ENCODE results near the gene EPYC. TPM values are rescaled to one million over a fixed set of nuclear protein-coding genes. Genes with fewer than 3 reads are reported as not detected.
A peak's percentile ranks its signal among the peaks of the same experiment; 100 is the strongest.

EPYC gene
- total and polyA plus RNA-seq, 2 experiments from 2014 or later, result not detected

GRCh38 chr12:90951432-90952105 is 53.2 kb downstream of the EPYC start:
- no peaks in the 10 kb centered on the region for H3K9me2 ChIP-seq (ENCODE audit: insufficient read depth)
- H3K27me3 Mint-ChIP-seq (ENCODE audit: insufficient read depth, low read depth, poor library complexity), result peaks cover 4% of the 10 kb centered on the region
- no peak for ATAC-seq
- no peaks in the 10 kb centered on the region for H3K4me1 ChIP-seq (ENCODE audit: insufficient read depth)
- no peak overlapping the region for H3K4me3 Mint-ChIP-seq
- no peaks in the 10 kb centered on the region for H3K27me3 ChIP-seq (ENCODE audit: insufficient read depth)
- no peak for DNase-seq (ENCODE audit: low spot score)
- peaks cover 4% of the 10 kb centered on the region; the same call in 2 of the 3 replicates for H3K4me1 Mint-ChIP-seq
- H2AFZ ChIP-seq, result no peak overlapping the region
- H3K36me3 ChIP-seq (ENCODE audit: insufficient read depth), result no peaks in the 10 kb centered on the region
- no peak overlapping the region for H3K27ac Mint-ChIP-seq
- no peaks in the 10 kb centered on the region; the same call in 2 of the 3 replicates for H3K36me3 Mint-ChIP-seq (ENCODE audit: low read depth)
- no peaks in the 10 kb centered on the region for H3F3A ChIP-seq (replicated peaks; ENCODE audit: low read depth)
- TF ChIP-seq JUNB (IDR thresholded peaks at IDR 0.05; ENCODE audit: unreplicated experiment) (no peak), CREB1 (CRISPR knock-in tag; IDR thresholded peaks at IDR 0.05; ENCODE audit: low read depth) (no peak), ZNF331 (CRISPR knock-in tag; IDR thresholded peaks at IDR 0.05; ENCODE audit: low read depth) (no peak), CTCF (conservative IDR thresholded peaks at IDR 0.05; ENCODE audit: low read depth in 2 of 2) (no peak), NANOG (IDR thresholded peaks at IDR 0.05; ENCODE audit: borderline replicate concordance) (no peak)
- H3K27ac ChIP-seq (ENCODE audit: low read depth), result no peak overlapping the region
- H4K20me1 ChIP-seq (replicated peaks; ENCODE audit: insufficient read depth), result no peaks in the 10 kb centered on the region
- no peak overlapping the region for H3K4me2 ChIP-seq
- no peak overlapping the region for H3K4me3 ChIP-seq
- no peaks in the 10 kb centered on the region for H3K79me2 ChIP-seq (replicated peaks; ENCODE audit: insufficient read depth)
- no peaks in the 10 kb centered on the region for H3K9me3 Mint-ChIP-seq

- Histone ChIP-seq H3K27ac (ENCODE audit: low read depth) (no peak overlapping the region), H3K4me3 (no peak overlapping the region), H3K4me1 (ENCODE audit: insufficient read depth) (no peaks in the 10 kb centered on the region), H3K36me3 (ENCODE audit: insufficient read depth) (no peaks in the 10 kb centered on the region), H4K20me1 (replicated peaks; ENCODE audit: insufficient read depth) (no peaks in the 10 kb centered on the region), H3K9me2 (ENCODE audit: insufficient read depth) (no peaks in the 10 kb centered on the region), H3K79me2 (replicated peaks; ENCODE audit: insufficient read depth) (no peaks in the 10 kb centered on the region), H3F3A (replicated peaks; ENCODE audit: low read depth) (no peaks in the 10 kb centered on the region), H3K27me3 (ENCODE audit: insufficient read depth) (no peaks in the 10 kb centered on the region), H2AFZ (peak overlapping the region; percentile 84), H3K4me2 (no peak overlapping the region)
- no peak for DNase-seq (ENCODE audit: low spot score)
- Mint-ChIP-seq H3K27me3 (ENCODE audit: insufficient read depth, low read depth, poor library complexity) (no peaks in the 10 kb centered on the region), H3K27ac (no peak overlapping the region), H3K36me3 (ENCODE audit: low read depth) (no peaks in the 10 kb centered on the region), H3K4me1 (peaks cover 4% of the 10 kb centered on the region; the same call in 2 of the 3 replicates), H3K9me3 (no peaks in the 10 kb centered on the region), H3K4me3 (no peak overlapping the region)
- ATAC-seq, result no peak
- no peak for TF ChIP-seq JUNB (IDR thresholded peaks at IDR 0.05; ENCODE audit: unreplicated experiment)
- no peak for TF ChIP-seq ZNF331 (CRISPR knock-in tag; IDR thresholded peaks at IDR 0.05; ENCODE audit: low read depth)
- TF ChIP-seq EZH2 (IDR thresholded peaks at IDR 0.05; ENCODE audit: low read depth, unreplicated experiment), result no peak
- TF ChIP-seq ETS1 (IDR thresholded peaks at IDR 0.05), result no peak
- TF ChIP-seq CREB1 (CRISPR knock-in tag; IDR thresholded peaks at IDR 0.05; ENCODE audit: low read depth), result no peak
- TF ChIP-seq POLR2AphosphoS5 (IDR thresholded peaks at IDR 0.05; ENCODE audit: low read depth), result no peak
- TF ChIP-seq ZNF462 (CRISPR knock-in tag; IDR thresholded peaks at IDR 0.05), result no peak
- no peak for TF ChIP-seq EZH2phosphoT487 (IDR thresholded peaks at IDR 0.05; ENCODE audit: unreplicated experiment)
- TF ChIP-seq NANOG (IDR thresholded peaks at IDR 0.05; ENCODE audit: borderline replicate concordance), result no peak
- no peak for TF ChIP-seq STAT1 (IDR thresholded peaks at IDR 0.05; ENCODE audit: unreplicated experiment)
Observed at GRCh38 chr12:90947869-90948268, 56.9 kb downstream of the EPYC start.
